ENCODE measurements around the gene C4orf36. TPM values are rescaled to one million over a fixed set of nuclear protein-coding genes. Genes with fewer than 3 reads are reported as not detected.
A peak's percentile ranks its signal among the peaks of the same experiment; 100 is the strongest.

C4orf36 gene
- total RNA-seq, 6 experiments from 2014 or later, result 0.66 TPM; not detected in 5

DNA sequence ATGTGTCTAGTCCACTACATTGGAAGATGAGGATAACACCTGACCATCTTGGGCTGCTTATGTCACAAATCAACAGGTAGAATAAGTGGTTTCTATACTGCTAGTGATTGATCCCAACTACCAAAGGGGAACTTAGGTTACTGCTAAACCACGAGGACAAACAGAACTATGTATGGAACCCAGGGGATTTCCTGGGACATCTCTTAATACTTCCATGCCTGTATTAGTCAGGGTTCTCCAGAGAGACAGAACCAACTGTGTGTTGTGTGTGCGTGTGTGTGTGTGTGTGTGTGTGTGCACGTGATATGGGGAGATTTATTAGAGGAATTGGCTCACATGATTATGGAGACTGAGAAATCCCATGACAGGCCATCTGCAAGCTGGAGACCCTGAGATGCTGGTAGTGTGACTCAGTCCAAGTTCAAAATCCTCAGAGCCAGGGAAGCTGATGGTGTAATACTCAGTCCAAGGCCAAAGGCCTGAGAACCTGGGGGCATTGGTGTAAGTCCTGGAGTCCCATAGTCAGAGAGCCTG lies 26.4 kb upstream of the C4orf36 start:
- no peaks in the 10 kb centered on the region for H3K36me3 ChIP-seq
- ATAC-seq (peak in 1 of 4 donors; percentile 10), DNase-seq (no peak)
- intact Hi-C loops (cut with DNase I), result loop anchor here in 1 of 2 donors (10.0 kb wide), 1 partner anchor 326 kb away; no protein-coding TSS in a partner anchor
- WGBS (ENCODE audit: insufficient coverage, low coverage, low lambda C conversion rate, missing lambda C conversion rate), result 8% methylated on average over 2 of the region's 3 CpGs
- H3K9me3 ChIP-seq, result no peaks in the 10 kb centered on the region
- H3K4me1 ChIP-seq, result peaks cover 0 to 12% (median 0%) of the 10 kb centered on the region in 4 donors
- no peak overlapping the region for H3K4me3 ChIP-seq
- no peak overlapping the region for H3K27ac ChIP-seq
- no peaks in the 10 kb centered on the region for H3K27me3 ChIP-seq
- TF ChIP-seq, protein P1, sequence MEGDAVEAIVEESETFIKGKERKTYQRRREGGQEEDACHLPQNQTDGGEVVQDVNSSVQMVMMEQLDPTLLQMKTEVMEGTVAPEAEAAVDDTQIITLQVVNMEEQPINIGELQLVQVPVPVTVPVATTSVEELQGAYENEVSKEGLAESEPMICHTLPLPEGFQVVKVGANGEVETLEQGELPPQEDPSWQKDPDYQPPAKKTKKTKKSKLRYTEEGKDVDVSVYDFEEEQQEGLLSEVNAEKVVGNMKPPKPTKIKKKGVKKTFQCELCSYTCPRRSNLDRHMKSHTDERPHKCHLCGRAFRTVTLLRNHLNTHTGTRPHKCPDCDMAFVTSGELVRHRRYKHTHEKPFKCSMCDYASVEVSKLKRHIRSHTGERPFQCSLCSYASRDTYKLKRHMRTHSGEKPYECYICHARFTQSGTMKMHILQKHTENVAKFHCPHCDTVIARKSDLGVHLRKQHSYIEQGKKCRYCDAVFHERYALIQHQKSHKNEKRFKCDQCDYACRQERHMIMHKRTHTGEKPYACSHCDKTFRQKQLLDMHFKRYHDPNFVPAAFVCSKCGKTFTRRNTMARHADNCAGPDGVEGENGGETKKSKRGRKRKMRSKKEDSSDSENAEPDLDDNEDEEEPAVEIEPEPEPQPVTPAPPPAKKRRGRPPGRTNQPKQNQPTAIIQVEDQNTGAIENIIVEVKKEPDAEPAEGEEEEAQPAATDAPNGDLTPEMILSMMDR (IDR thresholded peaks at IDR 0.05), result no peak
- TF ChIP-seq POLR2A (IDR thresholded peaks at IDR 0.05), result no peak

DNA sequence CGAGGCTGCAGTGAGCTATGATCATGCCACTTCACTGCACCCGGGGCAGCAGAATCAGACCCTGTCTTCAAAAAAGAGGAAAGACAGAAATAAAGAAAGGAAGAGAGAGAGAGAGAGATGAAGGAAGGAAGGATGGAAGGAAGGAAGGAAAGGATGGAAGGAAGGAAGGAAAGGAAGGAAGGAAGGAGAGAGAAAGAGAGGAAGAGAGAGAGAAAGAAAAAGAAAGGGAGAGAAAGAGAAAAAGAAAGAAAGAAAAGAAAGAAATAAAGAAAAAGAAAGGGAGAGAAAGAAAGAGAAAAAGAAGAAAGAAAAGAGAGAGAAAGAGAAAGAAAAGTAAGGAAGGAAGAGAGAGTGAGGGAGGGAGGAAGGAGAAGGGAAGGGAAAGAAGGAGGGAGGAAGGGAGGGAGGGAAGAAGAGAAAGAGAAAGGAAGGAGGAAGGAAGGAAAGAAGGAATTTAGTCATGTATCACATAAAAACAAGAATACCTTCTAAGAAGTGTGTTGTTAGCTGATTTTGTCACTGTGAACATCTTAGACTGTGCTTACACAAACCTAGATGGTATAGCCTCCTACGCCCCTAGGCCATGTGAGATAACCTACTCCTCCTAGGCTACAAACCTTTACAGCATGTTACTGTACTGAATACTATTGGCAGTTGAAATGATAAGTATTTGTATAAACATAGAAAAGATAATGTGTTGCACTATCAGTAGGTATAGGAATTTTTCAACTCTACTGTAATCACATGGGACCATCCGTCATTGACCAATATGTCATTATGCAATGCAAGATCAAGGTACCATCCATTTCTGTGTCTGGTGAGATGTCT lies 25.2 kb upstream of the C4orf36 start:
- intact Hi-C loops (cut with DNase I), result loop anchor here in 1 of 2 donors (10.0 kb wide), 1 partner anchor 327 kb away; no protein-coding TSS in a partner anchor
- 85% methylated on average over 4 of the region's 4 CpGs for WGBS (ENCODE audit: insufficient coverage, low coverage, low lambda C conversion rate, missing lambda C conversion rate)
- no peak for TF ChIP-seq POLR2A (IDR thresholded peaks at IDR 0.05)
- TF ChIP-seq, protein P1 (IDR thresholded peaks at IDR 0.05), result no peak
- ATAC-seq (no peak), DNase-seq (no peak)
- Histone ChIP-seq H3K9me3 (no peaks in the 10 kb centered on the region), H3K4me1 (peaks cover 0 to 10% (median 0%) of the 10 kb centered on the region in 4 donors), H3K36me3 (no peaks in the 10 kb centered on the region), H3K4me3 (no peak overlapping the region), H3K27ac (no peak overlapping the region), H3K27me3 (no peaks in the 10 kb centered on the region)

DNA sequence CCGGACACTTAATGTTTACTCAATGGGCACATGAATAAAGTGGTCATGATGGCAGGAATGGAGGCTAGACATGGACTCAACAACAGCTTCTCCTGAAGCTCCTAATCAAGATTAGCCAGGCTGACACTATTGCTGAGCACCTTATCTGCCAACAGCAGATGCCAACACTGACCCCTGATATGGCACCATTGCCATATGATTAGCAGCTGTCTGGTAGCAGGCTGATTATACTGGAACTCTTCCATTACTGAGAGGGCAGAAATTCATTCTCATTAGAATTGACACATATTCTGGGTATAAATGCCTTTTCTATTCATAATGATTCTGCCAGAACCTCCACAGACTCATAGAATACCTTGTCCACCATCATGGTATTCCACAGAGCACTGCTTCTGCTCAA lies 24.2 kb upstream of the C4orf36 start:
- Histone ChIP-seq H3K27ac (no peak overlapping the region), H3K9me3 (no peaks in the 10 kb centered on the region), H3K4me3 (no peak overlapping the region), H3K36me3 (no peaks in the 10 kb centered on the region), H3K27me3 (no peaks in the 10 kb centered on the region), H3K4me1 (no peaks in the 10 kb centered on the region)
- no peak for DNase-seq
- WGBS (ENCODE audit: insufficient coverage, low coverage, low lambda C conversion rate, missing lambda C conversion rate), result 0% methylated on average over 1 of the region's 1 CpG
- TF ChIP-seq POLR2A (IDR thresholded peaks at IDR 0.05), result no peak
- TF ChIP-seq, protein P1 (IDR thresholded peaks at IDR 0.05), result no peak
- no peak for ATAC-seq
- intact Hi-C loops (cut with DNase I), result loop anchor here in 1 of 2 donors (10.0 kb wide), 1 partner anchor 328 kb away; no protein-coding TSS in a partner anchor

DNA sequence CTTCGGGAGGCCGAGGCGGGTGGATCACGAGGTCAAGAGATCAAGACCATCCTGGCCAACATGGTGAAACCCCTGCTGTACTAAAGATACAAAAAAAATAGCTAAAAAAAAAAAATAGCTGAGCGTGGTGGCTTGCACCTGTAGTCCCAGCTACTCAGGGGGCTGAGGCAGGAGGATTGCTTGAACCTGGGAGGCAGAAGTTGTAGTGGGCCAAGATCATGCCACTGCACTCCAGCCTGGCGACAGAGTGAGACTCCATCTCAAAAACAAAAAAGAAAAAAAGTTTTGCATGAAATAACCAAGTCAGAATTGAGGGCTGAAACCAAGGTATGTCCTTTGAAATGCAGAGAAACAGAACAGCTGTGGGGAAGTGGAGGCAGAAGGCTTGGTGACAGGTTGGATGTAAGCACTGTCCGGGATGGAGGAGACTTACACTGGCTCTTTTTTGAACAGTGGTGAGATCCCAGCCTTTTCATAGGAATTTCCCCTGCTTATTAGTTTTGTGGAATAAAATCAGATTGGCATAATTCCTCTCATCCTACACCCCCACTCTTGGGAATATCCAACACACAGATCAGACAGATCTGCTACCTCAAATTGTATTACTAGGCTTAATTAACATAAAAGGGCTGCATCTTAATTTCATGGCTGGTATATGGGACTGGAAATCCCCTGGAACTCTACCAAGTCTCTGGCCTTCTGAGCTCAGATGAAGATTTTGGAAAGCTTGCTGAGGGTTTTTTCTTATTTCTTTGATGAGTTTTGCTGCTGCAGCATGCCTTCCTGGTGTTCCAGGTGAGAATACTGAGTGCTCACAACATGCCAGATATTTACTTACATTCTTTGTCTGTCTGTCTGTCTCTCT lies 18.8 kb upstream of the C4orf36 start:
- DNase-seq, result no peak
- no peaks in the 10 kb centered on the region for H3K27me3 ChIP-seq
- no peak overlapping the region for H3K4me3 ChIP-seq
- no peak overlapping the region for H3K27ac ChIP-seq
- H3K9me3 ChIP-seq, result no peaks in the 10 kb centered on the region
- TF ChIP-seq POLR2A (IDR thresholded peaks at IDR 0.05), result no peak
- TF ChIP-seq, protein P1 (IDR thresholded peaks at IDR 0.05), result no peak
- H3K4me1 ChIP-seq, result no peaks in the 10 kb centered on the region
- 69% methylated on average over 7 of the region's 7 CpGs for WGBS (ENCODE audit: insufficient coverage, low coverage, low lambda C conversion rate, missing lambda C conversion rate)
- intact Hi-C loops (cut with DNase I), result loop anchor here in 1 of 2 donors (10.0 kb wide), 1 partner anchor 334 kb away; no protein-coding TSS in a partner anchor
- no peaks in the 10 kb centered on the region for H3K36me3 ChIP-seq
- no peak for ATAC-seq

All from right lobe of liver (tissue), 6 donors.